NCI-H187 treated with DMSO at 0.1 percent for 48 hours (cell line): Measurements from ENCODE around the gene HHIP.
"Not testable (repeated sequence)": the region's sequence is repeated elsewhere in the genome, so short reads cannot be mapped to it uniquely, and the experiment has no call there.

ENCODE experiments used
- DNase-seq: peaks from one replicate; lab custom pipeline; 2025; lab: John Stamatoyannopoulos, UW

Gene HHIP

DNA sequence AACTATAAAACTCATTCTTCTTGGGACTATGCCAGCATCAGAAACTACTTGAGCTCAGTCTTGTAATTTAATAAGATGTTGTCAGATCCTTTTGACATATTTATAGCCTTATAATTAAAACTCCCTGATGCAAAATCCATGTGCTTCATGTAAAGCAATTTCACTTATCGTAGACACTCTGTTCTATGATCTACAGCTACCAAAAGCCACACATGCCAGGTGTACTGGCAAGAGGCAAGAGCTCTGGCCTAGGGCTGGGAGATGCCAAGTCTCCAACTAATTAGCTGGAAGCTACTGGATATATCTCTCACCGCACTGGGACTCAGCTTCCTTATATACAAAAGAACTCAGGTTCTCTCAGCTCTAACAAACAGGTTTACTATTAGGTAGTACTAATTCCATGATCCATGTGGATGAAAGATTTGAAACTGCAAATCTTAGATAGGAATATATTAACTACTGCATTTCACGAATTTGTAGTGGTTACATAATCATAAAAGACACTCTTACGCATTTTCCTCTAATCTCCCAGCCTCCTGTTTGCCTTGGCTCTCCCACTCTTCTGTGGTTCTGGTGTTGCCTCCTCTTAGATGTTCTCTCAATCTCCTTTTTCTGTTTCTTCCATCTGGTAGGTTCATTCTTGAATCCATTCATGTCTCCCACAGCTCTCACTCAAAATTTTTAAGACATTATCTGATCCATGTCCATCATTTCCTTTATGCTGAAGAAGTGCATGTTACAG is 103.0 kb downstream of the HHIP start:
- DNase-seq, result no peak

DNA sequence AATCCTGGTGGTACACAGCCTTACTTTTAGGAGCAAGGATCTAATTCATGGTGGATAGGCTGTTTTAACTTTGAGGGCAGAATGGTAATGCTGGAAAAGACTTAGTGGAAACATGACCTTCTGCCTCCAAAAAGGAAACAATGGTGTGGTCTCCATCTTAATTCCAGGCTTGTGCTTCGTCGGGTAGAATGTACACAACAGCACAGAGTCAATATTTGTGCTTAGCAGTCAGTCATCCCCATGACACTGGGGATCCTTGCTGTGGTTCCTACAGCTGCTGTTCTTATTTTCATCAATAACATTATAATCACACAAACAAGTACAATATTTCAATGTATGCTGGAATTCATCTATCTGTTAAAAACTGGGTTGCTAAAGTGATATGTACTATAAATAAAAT is 104.4 kb downstream of the HHIP start:
- no peak for DNase-seq

DNA sequence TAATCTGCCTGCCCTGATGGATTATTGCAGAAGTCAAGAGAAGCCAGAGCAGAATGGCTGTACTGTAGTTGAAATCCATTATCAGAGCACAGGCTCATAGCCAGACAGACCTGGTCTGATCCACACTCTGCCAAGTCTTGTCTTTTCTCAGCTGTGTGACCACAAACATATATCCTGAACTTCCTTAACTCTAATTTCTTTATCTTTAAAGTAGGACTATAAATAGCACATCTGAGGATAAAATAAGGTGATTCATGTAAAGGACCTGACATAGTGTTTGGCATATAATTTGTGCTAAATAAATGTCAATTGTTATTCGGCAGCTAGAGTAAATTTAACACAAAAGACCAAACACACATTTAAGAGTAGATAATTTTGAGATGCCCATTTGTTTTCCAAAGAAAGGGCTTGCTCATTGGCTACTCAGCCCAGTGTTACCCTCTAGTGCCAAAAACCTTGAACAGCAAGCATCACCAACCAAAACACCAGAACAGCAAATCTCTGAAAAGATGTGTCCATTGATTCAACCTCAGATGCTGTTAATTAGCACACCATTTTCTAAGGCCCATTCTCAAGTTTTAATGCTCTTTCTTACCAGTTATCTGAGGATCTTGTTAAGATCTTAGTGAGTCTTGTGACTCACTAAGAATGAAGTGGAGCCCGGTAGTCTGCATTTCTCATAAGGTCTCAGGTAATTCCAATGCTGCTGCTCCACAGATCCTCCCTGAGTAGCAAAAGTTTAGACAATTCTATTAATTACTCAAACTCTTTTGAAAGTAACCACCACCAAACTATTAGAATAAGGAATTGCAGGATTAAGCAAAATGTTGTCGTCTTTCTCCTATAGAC is 108.8 kb downstream of the HHIP start:
- DNase-seq, result no peak

DNA sequence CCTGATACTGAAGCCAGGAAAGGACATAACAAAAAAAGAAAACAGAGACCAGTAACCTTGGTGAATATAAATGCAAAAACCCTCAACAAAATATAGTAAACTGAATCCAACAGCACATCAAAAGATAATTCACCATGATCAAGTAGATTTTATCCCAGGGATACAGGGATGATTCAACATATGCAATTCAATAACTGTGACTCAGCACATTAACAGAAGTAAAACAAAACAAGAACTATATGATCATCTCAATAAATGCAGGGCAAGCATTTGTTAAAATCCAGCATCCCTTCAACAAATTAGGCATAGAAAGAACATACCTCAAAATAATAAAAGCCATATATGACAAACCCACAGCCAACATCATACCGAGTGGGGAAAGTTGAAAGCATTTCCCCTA is 112.0 kb downstream of the HHIP start:
- no peak for DNase-seq

DNA sequence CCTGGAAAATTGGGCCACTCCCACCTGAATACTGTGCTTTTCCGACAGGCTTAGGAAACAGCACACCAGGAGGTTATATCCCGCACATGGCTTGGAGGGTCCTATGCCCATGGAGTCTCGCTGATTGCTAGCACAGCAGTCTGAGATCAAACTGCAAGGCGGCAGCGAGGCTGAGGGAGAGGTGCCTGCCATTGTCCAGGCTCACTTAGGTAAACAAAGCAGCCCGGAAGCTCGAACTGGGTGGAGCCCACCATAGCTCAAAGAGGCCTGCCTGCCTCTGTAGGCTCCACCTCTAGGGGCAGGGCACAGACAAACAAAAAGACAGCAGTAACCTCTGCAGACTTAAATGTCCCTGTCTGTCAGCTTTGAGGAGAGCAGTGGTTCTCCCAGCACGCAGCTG is 122.9 kb downstream of the HHIP start:
- DNase-seq, result not testable (repeated sequence)

DNA sequence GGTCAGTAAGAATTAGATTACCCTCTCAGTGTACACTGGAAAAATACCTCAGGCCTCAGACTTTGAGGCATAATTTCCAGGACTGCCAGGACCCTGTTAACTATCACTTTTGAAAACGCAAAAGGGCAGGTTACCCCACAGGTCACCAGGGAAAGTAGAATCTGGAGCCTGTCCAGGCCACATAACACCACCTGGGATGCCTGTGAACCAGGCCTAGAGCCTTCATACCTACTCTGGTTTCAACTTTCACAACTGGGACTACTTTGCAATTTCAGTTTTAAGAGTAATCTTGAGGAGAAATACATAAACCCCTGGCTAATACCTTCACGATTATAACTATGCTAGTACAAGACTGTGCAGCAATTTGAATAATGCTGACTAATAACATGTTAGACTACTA is 132.4 kb downstream of the HHIP start:
- DNase-seq, result no peak

DNA sequence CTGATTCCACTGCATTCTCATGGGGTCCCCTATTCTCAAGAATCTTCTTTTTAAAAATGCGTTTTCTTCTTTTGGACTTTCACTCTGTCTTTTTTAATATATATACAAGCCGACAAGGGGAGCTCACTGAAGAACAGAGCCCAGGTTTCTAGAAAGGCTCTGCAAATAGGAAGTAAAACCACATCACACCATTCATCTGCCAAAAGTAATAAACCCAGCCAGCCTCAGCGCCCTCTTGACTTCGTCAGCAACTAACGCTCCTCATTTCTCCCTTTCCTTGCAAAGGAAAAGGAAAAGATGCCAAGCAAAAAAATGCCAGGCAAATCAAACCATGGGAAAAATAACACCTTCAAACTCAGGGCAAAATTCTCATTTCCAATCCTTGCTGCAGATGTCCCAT is 136.4 kb downstream of the HHIP start:
- DNase-seq, result no peak

DNA sequence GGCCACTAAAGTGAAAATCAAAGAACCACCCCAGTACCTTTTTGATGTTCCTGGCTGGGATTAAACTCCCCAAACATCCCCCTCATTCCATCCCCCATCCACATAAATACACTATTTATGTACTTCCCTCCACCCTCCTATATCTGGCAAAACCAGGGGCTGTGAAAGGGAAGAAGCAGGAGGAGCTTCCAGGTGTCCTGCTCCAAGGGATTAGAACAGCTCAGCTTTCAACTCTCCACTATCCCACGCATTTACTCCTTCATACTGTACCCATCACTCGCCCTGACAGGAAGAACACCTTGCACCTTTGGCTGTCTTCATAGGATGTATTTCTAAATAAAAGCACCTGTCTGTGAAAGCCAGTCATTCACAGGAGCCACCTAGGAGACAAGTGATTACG is 140.0 kb downstream of the HHIP start:
- no peak for DNase-seq

DNA sequence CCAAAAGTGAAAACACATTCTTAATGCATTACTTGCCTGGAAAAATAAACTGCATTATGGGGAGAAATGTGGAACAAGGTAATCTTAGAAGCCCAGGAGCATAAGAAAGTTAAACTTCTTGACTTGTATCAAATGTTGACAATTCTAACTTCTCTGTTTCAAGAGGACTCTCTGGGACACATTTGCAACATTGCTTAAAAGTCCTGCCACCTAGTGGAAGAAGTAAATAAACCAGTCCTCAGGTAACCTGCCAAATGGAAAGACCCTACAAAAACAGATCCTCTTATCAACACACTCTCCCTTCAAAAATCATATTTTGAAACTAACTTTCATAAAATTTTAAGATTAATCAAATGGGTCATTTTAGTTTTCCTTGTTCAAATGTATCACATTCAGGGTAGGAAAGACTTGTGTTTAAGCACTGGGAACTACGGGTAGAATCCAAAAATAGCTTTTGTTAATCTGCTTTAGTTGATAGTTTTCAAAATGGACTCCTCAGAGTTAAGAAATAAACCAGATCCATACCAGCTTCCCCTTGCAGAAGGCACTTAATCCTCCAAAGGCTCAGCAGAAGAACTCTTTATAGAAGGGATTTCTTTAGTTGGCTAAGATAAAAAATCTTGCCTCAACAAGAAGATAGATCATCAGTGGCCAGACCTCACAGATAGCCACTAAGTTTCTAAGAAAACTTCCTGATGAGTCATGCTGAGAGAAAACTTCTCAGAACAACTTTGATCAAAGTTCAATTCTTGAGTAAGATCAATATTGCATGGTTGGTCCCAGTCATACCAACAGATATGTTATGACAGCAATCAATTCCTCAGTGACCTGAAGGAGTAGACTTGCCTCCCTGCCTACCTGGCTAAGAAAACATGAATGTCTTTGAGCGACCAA is 141.7 kb downstream of the HHIP start:
- DNase-seq, result no peak

DNA sequence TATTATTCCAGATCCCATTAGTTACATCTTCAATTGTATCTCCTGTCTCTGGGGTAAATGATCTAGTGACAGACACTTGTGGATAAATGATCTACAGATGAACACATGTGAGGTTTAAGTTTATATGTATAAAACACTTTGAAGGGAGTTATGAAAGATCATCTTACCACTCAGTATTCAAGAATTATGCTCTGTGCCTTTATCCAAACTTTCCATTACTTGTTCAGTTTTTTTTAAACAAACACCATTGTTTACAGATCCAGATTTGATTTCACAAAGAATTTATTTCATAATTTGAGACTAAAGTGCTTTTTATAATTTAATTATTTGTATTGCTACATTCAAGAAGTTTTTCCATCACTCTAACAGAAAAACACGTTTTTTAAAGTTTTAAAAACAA is 142.5 kb downstream of the HHIP start:
- DNase-seq, result no peak

DNA sequence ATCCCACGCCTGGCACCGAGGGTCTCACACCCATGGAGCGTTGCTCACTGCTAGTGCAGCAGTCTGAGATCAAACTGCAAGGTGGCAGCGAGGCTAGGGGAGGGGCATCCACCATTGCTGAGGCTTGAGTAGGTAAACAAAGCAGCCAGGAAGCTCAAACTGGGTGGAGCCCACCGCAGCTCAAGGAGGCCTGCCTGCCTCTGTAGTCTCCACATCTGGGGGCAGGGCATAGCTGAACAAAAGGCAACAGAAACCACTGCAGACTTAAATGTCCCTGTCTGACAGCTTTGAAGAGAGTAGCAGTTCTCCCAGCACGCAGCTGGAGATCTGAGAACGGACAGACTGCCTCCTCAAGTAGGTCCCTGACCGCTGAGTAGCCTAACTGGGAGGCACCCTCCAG is 146.0 kb downstream of the HHIP start:
- DNase-seq, result not testable (repeated sequence)
